NK-92 (cell line): ENCODE measurements around the gene TMEM212.

Experiments
- DNase-seq: peaks from one replicate; lab custom pipeline; 2025; ENCODE audit not compliant: unreplicated experiment; lab: John Stamatoyannopoulos, UW

Gene TMEM212

DNA sequence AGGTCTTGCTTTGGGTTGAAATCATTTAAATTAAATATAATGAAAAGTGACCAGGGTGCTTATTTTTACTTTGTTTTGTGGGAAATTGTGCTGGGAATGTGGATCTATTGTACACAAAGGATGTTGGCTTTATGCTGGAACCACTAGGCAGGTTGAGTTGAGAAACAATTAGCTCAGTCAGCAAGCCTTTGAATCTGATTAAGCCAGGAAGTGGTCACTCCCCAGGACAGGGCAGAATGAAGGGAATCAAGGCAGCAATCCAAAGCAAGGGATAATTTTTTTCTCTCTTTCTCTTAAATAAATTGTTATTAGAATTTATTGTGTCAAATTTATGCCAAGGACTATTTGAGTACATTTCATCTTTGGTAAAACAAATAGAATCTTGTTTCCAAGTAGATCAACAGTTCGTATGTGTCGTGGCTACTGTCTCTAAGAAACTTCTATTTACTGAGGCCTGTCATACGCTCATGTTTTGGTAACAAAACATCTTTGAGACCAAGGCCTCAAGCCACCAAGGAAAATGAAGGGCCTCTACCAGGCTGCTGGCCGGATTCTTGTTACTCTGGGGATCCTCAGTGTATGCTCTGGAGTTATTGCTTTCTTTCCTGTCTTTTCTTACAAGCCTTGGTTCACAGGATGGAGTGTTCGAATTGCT, at the start of gene TMEM212:
TSS of gene TMEM212 (plus strand) at position 486 of the 655 bp plus-strand sequence. CDS start at position 521, 35 bp downstream.
- no peak for DNase-seq

DNA sequence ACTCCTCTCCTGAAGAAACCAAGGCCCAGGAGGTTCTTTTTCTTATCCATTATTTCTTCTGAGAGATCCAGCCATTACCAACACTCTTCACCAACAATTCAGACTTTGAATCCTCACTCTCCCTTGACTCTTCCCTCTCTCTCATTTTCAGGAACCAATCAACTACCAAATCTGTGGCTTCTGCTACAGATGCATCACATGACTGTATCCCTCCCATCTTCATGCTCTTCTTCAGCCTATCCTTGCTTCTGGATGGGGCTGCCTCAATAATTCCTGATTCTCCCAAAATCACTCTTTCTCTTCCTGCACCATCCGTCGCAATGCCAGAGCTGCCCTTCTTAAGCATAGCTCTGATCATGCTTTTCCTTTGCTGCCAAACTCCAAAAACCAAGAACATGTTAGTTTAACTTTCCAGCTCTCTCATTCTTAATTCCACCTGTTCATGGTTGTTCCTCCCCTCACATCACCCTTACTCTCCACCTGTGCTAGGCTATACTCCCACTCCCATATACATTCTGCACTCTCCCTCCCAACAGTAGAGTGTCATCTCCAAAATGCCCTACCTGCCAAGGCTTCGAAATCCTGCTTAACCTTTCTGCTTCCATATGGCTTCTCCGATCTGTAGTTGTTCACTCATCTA, 46.4 kb upstream of the TMEM212 start:
- DNase-seq: no peak

DNA sequence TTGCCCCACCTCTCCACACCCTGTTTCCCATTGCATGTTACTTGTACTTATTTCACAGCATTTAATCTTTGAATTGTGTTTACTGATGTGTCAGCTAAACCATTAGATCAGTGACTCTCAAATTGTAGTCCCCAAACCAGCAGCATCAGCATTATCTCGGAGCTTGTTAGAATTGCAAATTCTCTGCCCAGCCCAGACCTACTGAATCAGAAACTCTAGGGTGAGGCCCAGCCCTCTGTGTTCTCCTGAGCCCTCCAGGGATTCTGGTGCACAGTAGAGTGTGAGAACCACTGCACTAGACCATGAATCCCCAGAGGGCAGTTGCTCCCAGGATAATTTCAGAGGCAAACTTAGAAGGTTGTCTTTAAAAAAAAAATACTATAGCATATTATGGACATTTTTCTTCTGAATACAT, 45.9 kb upstream of the TMEM212 start:
- DNase-seq: no peak

DNA sequence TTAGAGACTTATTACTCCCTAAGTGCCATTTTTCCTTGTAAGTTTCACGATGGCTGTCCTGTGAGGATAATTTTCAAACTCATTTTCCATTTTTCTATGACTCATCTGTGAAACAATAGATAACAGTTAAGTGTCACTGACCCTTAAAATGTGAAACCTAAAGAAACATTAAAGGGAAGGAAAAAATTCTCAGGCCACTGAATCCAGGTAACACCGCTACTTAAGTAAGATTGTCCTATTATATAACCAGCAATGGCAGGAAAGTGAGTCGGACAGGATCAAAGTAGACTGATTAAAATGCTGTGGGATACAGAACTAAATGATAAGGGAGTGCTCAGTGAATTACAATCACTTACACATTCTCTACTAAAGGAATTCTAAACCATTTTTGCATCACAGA, 45.3 kb upstream of the TMEM212 start:
- DNase-seq: no peak

DNA sequence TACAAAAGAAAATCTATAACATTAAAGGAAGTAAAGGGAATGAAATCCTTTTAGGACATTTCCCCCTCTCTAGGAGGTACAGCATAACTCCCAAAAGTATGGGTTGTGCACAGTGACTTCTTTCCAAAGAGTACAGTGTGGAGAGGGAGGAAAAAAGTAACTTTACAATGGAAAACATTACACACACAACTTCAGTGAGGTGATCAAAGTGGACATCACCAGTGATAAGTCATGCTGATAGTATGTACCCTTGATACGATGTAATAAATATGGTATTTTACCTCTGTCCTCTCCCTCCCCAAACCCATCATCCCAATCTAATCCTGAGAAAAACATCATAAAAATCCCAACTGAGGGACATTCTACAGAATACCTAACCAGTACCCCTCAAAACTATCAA, 43.6 kb upstream of the TMEM212 start:
- DNase-seq: no peak

DNA sequence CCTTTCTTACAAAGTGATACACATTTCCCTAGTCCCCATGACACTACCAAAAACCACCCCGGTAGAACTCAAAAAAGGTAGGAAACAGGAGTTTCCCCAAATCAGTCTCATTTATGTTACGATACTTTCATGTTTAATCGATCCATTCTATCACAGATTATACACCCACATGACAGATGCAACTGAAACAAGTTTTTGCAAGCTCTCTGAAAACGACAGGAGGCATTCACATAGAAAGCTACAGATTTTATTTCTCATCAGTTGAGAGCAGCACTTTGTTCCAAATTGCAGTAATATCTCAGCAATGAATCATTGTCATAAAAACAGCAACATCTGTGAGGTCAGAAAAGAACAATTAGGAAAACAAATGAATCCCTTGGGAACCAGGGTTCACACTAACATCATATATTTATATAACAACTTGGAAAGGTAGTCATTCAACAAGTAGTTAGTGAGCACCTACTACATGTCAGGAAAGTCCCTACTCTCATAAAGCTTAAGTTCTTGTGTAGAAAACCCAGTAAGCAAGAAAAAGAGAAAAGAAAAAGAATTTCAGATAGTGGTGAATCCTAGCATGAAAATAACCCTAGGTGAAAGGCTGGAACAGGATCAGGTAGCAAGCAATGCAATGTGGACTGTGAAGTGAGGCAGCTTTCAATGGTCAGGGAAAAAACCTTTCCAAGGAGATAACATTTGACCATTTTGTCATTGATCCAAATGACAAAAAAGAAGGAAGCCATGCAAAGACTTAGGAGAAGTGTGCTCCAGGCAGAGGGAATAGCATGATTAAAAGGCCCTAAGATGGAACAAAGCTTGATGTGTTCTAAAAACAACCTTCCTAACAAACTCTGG, 41.2 kb upstream of the TMEM212 start:
- no peak for DNase-seq

DNA sequence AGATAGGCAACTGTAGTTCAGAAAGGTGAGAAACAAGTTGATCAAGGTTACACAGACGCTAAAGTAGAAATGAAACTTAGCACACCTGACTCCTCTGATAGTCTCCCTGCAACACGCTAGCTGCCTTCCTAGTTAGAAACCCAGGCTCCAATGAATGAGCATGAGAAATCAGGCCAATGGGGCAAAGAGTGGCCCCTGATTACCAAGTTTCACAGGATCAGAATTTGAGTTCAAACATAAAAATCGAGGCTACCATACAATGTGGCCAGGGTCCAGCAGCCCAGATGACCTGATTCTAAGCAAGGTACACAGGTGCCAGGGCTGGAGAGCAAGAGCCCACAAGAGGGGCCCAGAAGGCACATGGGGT, 40.6 kb upstream of the TMEM212 start:
- DNase-seq: no peak

DNA sequence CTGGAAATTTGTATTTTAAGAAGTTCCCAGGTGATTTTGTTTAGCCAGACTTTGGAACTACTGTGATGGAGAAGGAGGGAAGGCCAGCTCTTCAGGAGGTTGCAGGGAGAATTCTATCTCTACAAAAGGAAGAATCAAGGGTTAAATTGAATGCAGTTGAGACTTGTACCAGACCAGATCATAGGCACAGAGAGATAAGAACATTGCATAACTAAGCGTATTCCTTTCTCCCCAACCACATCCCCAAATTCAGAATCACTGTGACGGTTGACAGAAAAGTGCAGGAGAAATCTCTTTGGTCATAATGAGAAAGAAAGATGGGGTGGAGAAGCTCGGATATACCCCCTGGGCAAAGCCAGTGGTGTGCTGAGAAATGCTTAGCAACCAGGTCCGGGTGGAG, 40.1 kb upstream of the TMEM212 start:
- DNase-seq: no peak

DNA sequence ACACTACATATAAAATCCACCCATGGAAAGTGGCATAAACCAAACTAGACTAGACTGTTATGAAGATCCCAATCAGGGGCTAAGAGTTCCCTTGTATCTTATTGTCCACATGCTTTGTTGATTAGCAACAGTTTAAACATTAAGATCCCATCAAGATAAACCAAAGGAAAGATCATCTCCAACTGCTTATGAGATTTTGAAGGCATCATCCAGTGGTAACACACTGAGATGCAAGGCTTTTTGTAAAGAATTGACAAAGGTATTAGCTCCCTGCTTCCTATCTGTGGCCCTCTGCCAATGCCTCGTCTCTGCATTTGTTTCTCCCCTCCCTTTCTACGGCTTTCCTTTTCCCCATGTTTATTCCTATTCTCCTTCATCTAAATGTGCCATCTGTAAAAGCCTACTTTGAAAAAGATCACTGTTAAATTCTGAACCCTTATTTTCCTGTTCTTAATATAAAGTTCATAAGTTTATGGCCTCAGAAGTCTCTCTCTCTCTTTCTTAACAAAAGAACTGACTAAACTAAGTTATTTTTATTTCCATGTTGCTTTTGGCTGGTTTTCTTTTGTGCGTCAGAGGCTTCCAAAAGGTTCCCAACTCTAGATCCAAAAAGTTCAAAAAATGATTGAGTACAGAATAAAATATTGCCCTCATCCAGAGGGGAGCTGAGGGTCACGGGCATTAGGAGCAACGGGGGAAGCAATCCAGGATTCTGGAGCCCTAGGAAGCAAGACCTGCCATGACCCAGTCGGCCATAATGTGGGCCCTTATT, 38.3 kb upstream of the TMEM212 start:
- no peak for DNase-seq

DNA sequence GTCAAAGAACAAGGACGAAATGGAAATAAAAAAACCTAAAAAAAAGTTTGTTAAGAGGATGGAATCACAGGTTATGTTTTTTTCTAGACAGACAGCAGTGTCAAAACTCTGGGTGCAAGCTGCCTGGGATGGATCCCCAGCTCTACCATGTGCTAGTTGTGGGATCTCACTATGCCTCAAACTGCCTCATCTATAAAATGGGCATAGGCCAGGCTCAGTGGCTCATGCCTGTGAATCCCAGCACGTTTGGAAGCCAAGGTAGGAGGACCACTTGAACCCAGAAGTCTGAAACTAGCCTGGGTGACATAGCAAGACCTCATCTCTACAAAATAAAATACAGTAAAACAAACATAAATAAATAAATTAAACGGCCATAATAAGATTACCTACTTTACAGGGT, 37.5 kb upstream of the TMEM212 start:
- DNase-seq: no peak

DNA sequence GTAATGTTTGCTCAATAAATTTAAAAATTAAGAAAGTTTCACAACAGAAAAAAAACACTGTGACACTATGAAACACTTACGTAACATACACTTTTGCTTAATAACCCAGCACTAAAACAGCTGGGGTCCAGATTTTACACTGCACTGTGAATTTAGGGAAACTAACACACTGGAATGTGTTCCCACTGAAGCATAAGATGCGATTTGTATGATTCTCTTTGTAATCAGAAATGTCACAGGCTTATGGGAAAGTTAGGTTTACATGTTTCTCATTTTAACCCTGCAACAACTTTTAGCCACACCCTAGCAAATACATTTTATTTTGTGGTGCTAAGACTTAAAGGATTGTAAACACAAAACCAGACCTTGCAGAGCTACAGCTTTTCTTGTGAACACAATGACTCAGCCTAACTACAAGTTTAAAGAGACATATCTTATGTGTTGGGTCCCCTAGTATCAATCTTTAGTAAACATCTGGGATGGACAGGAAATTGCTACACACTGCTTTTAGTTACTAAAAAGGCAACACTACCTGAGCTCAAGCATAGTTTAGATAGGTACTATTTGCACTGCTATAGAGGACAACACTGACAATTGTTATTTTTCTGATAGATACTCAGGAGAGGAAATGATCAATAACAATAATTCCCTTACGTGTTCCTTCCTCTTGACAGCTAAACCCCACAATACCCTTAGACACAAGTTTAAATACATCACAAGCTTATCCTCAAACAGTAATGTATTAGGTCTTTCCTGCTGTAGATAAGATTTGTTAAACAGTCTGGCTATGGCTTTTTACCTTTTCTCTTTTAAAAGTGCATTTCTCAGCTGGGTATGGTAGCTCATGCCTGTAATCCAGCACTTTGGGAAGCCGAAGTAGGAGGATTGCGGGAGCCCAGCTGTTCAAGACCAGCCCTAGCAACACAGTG, 36.7 kb upstream of the TMEM212 start:
- DNase-seq: no peak

DNA sequence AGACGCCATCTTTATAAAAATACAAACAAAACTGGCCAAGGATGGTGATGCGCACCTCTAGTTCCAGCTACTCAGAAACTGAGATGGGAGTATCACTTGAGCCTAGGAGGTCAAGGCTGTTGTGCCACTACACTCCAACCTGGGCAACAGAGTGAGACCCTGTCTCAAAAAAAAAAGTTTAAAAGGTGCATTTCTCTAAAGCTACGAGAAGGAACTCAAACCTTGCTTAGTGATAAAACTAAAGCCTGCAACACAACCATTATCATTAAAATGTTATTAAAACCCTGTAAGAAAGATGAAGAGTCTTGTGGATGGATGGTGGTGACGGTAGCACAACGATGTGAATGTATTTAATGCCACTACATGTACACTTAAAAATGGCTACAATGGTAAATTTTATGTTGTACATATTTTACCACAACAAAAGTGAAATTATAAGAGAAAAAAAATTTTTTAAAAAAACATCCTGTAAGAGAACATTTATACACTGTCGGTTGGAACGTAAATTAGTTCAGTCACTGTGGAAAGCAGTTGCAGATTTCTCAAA, 35.9 kb upstream of the TMEM212 start:
- DNase-seq: no peak

DNA sequence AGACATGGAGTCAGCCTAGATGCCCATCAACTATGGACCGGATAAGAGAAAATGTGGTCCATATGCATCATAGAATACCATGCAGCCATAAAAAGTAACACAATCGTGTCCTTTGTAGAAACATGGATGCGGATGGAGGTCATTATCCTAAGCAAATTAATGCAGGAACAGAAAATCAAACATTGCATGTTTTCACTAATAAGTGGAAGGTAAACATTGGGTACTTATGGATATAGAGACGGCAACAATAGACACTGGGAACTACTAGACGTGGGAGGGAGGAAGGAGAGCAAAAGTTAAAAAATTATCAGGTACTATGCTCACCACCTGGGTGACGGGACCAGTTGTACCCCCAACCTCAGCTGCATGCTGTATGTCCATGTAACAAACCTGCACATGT, 35.3 kb upstream of the TMEM212 start:
- DNase-seq: no peak

DNA sequence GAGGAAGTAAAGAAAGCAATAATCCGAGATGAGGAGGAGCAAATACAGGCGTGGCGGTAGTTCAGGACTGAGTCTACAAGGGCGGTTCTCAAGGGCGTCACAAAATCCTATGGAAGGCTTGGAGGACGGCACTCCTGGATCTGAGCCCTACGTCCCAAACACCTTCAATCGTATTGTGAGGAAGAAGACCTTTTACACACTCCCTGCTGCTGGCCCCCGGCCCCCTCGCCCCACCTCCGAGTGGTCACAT, 33.6 kb upstream of the TMEM212 start:
- no peak for DNase-seq

DNA sequence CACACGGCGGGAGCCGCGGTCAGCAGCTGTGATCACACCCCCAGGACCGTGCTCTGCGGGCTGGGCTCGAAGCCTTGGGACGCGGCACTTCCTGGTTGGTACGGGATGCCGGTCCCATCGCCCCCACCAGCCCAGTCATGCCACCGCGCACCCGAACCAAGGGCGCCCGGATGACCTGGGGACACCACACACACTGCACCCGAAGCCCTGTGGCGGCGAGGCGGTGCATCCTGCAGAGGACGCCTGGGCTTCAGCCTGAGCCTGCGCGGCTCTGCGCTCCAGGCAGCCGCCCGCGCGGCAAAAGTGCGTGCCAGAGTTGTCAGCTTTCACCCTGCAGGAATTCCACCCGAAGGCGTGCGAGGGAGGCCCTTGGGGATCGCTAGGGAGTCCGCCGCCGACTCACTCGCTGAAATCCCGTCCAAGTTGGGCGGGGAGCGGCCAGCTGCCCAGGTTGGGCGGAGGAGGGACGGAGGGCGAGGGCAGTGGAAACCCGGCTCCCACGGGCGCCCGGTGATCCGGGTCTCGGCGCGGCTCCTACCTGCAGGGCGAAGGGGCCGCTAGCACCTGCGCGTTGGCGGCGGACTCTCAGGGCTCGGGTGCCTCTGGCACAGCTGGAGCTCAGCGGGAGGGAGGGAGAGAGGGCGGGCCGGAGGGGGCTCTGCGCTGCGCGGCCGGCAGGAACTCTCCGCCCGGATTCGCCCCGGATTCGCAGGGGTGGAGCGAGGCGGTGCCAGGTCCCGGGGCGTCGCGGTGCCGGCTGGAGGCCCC, 33.1 kb upstream of the TMEM212 start, which contains the start of gene PLD1:
TSS of gene PLD1 (minus strand) at position 623 of the 768 bp plus-strand sequence. CDS start 72,432 bp downstream, outside the sequence.
- DNase-seq: no peak

DNA sequence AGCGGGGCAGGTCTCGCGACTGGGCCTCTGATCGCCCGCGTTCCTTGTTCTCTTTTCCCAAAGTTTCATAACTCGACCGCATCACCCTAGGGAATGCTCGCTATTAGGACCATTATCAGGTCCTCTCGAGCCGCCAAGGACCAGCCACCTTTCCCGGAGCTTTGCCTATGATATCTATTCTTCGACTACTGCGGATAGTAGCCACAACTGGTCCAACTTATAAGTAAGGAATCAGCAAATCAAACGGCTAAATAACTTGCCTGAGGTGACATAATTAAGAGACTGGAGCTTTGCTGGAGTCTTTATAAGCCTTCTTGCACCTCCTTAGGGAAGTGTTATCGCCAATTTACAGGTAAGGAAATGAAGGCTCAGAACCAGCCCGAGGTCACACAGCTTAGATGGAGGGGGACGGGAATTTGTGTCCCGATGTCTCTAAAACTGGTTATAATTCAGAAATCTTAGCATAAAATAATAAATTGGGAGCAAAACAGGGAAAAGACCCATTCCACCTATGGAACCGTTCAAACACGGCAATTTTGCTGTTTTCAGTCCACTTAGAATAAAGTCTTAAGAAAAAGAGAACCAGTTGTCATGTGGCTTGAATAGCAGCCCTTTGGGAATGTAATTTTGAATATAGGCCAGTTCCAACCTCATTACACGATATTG, 32.4 kb upstream of the TMEM212 start:
- DNase-seq: no peak

DNA sequence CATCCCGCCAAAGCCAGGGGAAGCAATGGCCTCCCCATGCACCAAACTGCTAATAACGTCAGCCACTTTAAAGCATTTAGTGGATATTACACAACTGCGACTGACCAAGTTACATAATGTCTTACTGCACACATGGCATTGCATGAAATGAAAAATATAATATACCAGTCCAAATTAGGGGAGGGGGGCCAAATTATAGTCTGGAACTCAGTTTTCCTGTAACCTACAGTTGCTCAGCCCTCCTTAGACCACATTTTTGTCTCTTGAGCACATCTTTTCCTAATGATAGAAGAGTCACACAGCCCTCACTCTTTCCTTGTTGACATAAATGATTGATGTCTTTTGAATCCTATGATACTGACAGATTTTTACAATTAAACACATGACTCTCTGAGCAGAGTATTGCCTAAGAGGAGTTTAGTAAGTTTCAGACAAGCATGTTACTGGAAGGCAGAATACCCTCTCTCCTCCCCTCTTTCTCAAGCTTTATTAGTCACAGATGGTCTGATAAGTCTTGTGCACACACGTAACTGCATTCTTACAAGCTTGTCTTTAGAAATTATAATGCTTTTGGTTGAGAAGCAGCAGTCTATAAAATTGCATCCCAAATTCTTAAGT, 31.7 kb upstream of the TMEM212 start:
- no peak for DNase-seq

DNA sequence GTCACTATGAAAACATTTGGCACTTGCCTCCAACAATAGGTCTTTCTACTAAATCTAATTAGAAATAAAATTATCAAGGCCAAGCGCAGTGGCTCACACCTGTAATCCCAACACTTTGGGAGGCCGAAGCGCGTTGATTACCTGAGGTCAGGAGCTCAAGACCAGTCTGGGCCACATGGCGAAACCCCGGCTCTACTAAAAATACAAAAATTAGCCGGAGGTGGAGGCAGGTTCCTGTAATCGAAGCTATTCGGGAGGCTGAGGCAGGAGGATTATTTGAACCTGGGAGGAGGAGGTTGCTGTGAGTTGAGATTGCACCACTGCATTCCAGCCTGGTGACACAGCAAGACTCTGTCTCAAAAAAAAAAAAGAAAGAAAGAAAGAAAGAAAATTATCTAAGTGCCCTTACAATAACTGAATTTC, 31.2 kb upstream of the TMEM212 start:
- DNase-seq: no peak
